ENCODE results near the gene MEIS2. TPM values are rescaled to one million over a fixed set of nuclear protein-coding genes. Genes with fewer than 3 reads are reported as not detected.

MEIS2 gene
- total and polyA plus RNA-seq, 2 donors (not counting 3 experiments of a cell fraction or from before 2014, with no cell fraction given): 22.5 to 26.2 TPM

GRCh38 chr15:37081983-37082382 lies 18.4 kb downstream of the MEIS2 start:
- peaks cover 15% of the 10 kb centered on the region for H3K4me1 ChIP-seq (ENCODE audit: control insufficient read depth, extremely low read depth, insufficient read depth, low read length)
- no peak overlapping the region for H3K4me3 ChIP-seq (replicated peaks in 1 of 3; ENCODE audit: insufficient read depth in 1 of 3, low read depth in 1 of 3, low read length in 3 of 3)
- CTCF ChIA-PET: no interaction called here
- DNase-seq (ENCODE audit: low read depth, low spot score): no peak
- dilution Hi-C loops (cut with MboI; ENCODE audit: extremely low pct_ligation_motif_present, low sequenced_read_pairs) (no loop called here), intact Hi-C loops (cut with micrococcal nuclease) (no loop called here)
- no peak overlapping the region for H2AFZ ChIP-seq (ENCODE audit: low read depth, low read length)
- no peak overlapping the region for H3K27ac ChIP-seq (ENCODE audit: insufficient read depth, low read depth, low read length)
- POLR2A ChIA-PET: no interaction called here
- no TSS peak for BruUV-seq (replicated peaks)
- H3K4me2 ChIP-seq (ENCODE audit: insufficient read depth, low read length): no peak overlapping the region
- no peaks in the 10 kb centered on the region for H4K20me1 ChIP-seq (replicated peaks; ENCODE audit: control insufficient read depth, extremely low read depth, insufficient read depth, low read length)
- no peaks in the 10 kb centered on the region for H3K27me3 ChIP-seq (ENCODE audit: control insufficient read depth in 2 of 2, insufficient read depth in 2 of 2, low read length in 2 of 2)
- TF ChIP-seq POLR2AphosphoS5 (IDR thresholded peaks at IDR 0.05; ENCODE audit: insufficient read depth, low read depth, low read length) (no peak), GATA2 (IDR thresholded peaks at IDR 0.05; ENCODE audit: insufficient read depth, insufficient read length, low read depth, low read length) (no peak), JUN (IDR thresholded peaks at IDR 0.05; ENCODE audit: borderline replicate concordance, insufficient read depth, insufficient read length, low read depth) (no peak), POLR2A (IDR thresholded peaks at IDR 0.05; ENCODE audit: low read depth, low read length) (no peak), EZH2 (IDR thresholded peaks at IDR 0.05; ENCODE audit: borderline replicate concordance, low read depth, low read length, severe bottlenecking) (no peak), FOS (IDR thresholded peaks at IDR 0.05; ENCODE audit: borderline replicate concordance, insufficient read depth, low read length) (no peak)
- H3K79me2 ChIP-seq (ENCODE audit: control insufficient read depth, insufficient read depth, low read length): no peaks in the 10 kb centered on the region
- no peaks in the 10 kb centered on the region for H3K9me3 ChIP-seq (replicated peaks; ENCODE audit: control insufficient read depth, insufficient read depth, low read length)
- no peak overlapping the region for H3K9ac ChIP-seq (replicated peaks; ENCODE audit: extremely low read depth, insufficient read depth, low read length)
- no peaks in the 10 kb centered on the region for H3K9me1 ChIP-seq (replicated peaks; ENCODE audit: control insufficient read depth, extremely low read depth, insufficient read depth, low read length)
- FAIRE-seq: no peak
- H3K36me3 ChIP-seq (ENCODE audit: control insufficient read depth in 2 of 2, extremely low read depth in 1 of 2, insufficient read depth in 2 of 2, low read length in 2 of 2): peaks cover 2 to 10% of the 10 kb centered on the region in 2 experiments

GRCh38 chr15:37080261-37080921 lies 20.0 kb downstream of the MEIS2 start:
- DNase-seq (ENCODE audit: low read depth, low spot score): no peak
- POLR2A ChIA-PET: no interaction called here
- H3K9me3 ChIP-seq (replicated peaks; ENCODE audit: control insufficient read depth, insufficient read depth, low read length): no peaks in the 10 kb centered on the region
- intact Hi-C loops (cut with micrococcal nuclease): no loop called here
- no peaks in the 10 kb centered on the region for H3K27me3 ChIP-seq (ENCODE audit: control insufficient read depth in 2 of 2, insufficient read depth in 2 of 2, low read length in 2 of 2)
- no peaks in the 10 kb centered on the region for H4K20me1 ChIP-seq (replicated peaks; ENCODE audit: control insufficient read depth, extremely low read depth, insufficient read depth, low read length)
- no peak overlapping the region for H3K9ac ChIP-seq (replicated peaks; ENCODE audit: extremely low read depth, insufficient read depth, low read length)
- H3K36me3 ChIP-seq (ENCODE audit: control insufficient read depth in 2 of 2, extremely low read depth in 1 of 2, insufficient read depth in 2 of 2, low read length in 2 of 2): peaks cover 2 to 10% of the 10 kb centered on the region in 2 experiments
- no TSS peak for BruUV-seq (replicated peaks)
- H3K4me1 ChIP-seq (ENCODE audit: control insufficient read depth, extremely low read depth, insufficient read depth, low read length): peaks cover 20% of the 10 kb centered on the region
- H3K79me2 ChIP-seq (ENCODE audit: control insufficient read depth, insufficient read depth, low read length): no peaks in the 10 kb centered on the region
- H3K4me2 ChIP-seq (ENCODE audit: insufficient read depth, low read length): no peak overlapping the region
- FAIRE-seq: no peak
- no peak overlapping the region for H2AFZ ChIP-seq (ENCODE audit: low read depth, low read length)
- dilution Hi-C loops (cut with MboI; ENCODE audit: extremely low pct_ligation_motif_present, low sequenced_read_pairs): no loop called here
- no peak overlapping the region for H3K4me3 ChIP-seq (replicated peaks in 1 of 3; ENCODE audit: insufficient read depth in 1 of 3, low read depth in 1 of 3, low read length in 3 of 3)
- no peaks in the 10 kb centered on the region for H3K9me1 ChIP-seq (replicated peaks; ENCODE audit: control insufficient read depth, extremely low read depth, insufficient read depth, low read length)
- H3K27ac ChIP-seq (ENCODE audit: insufficient read depth, low read depth, low read length): no peak overlapping the region
- TF ChIP-seq EZH2 (IDR thresholded peaks at IDR 0.05; ENCODE audit: borderline replicate concordance, low read depth, low read length, severe bottlenecking): no peak
- no peak for TF ChIP-seq POLR2A (IDR thresholded peaks at IDR 0.05; ENCODE audit: low read depth, low read length)
- TF ChIP-seq CTCF (IDR thresholded peaks at IDR 0.05; ENCODE audit: extremely low read depth in 1 of 2, insufficient read depth in 1 of 2, low read depth in 1 of 2, low read length in 2 of 2): no peak
- no peak for TF ChIP-seq MAX (IDR thresholded peaks at IDR 0.05; ENCODE audit: insufficient read depth, insufficient read length)
- no peak for TF ChIP-seq POLR2AphosphoS5 (IDR thresholded peaks at IDR 0.05; ENCODE audit: insufficient read depth, low read depth, low read length)
- TF ChIP-seq FOS (IDR thresholded peaks at IDR 0.05; ENCODE audit: borderline replicate concordance, insufficient read depth, low read length): no peak
- TF ChIP-seq GATA2 (IDR thresholded peaks at IDR 0.05; ENCODE audit: insufficient read depth, insufficient read length, low read depth, low read length): no peak
- TF ChIP-seq MYC (IDR thresholded peaks at IDR 0.05; ENCODE audit: low read depth, low read length): no peak
- TF ChIP-seq JUN (IDR thresholded peaks at IDR 0.05; ENCODE audit: borderline replicate concordance, insufficient read depth, insufficient read length, low read depth): no peak
- CTCF ChIA-PET: interaction anchor here (1.0 kb wide), 1 partner anchor 10 kb away, joined by 3 read pairs; no protein-coding TSS in a partner anchor
